GM12864 (cell line): ENCODE measurements around the gene DYRK3.

Experiments used
- DNase-seq: peaks from one replicate; pipeline ENCODE4 v3.0.0-alpha.2; 2011; ENCODE audit warnings: low read depth
- H3K4me3 ChIP-seq: 2 replicates; pipeline ENCODE4 v1.5.1; 2011; ENCODE audit warnings: mild to moderate bottlenecking, low read depth, low read length, control low read depth
- CTCF ChIP-seq: IDR thresholded peaks from 2 replicates; pipeline ENCODE4 v1.5.1; 2011; ENCODE audit warnings: low read depth, mild to moderate bottlenecking, moderate library complexity, low read length, control low read depth, inconsistent platforms; ENCODE audit errors: missing control alignments

Gene DYRK3

GRCh38 chr1:206694171-206695124 lies 59.1 kb downstream of the DYRK3 start:
- no peak for TF ChIP-seq CTCF
- DNase-seq, result no peak
- H3K4me3 ChIP-seq, result no peak overlapping the region

- TF ChIP-seq CTCF, result no peak
- DNase-seq, result no peak
- no peak overlapping the region for H3K4me3 ChIP-seq
Measured at GRCh38 chr1:206695733-206696132, 60.4 kb downstream of the DYRK3 start.

GRCh38 chr1:206696812-206697585 lies 61.7 kb downstream of the DYRK3 start:
- DNase-seq, result no peak
- H3K4me3 ChIP-seq, result no peak overlapping the region
- no peak for TF ChIP-seq CTCF

GRCh38 chr1:206698011-206698410 lies 62.7 kb downstream of the DYRK3 start:
- no peak for DNase-seq
- no peak for TF ChIP-seq CTCF
- H3K4me3 ChIP-seq, result no peak overlapping the region
